ENCODE data around the gene NDUFB10. TPM values are rescaled to one million over a fixed set of nuclear protein-coding genes. Genes with fewer than 3 reads are reported as not detected.
"Not testable (repeated sequence)": the region's sequence is repeated elsewhere in the genome, so short reads cannot be mapped to it uniquely, and the experiment has no call there.

NDUFB10 gene
- total RNA-seq, 1 donor from 2014 or later: 128 TPM

DNA sequence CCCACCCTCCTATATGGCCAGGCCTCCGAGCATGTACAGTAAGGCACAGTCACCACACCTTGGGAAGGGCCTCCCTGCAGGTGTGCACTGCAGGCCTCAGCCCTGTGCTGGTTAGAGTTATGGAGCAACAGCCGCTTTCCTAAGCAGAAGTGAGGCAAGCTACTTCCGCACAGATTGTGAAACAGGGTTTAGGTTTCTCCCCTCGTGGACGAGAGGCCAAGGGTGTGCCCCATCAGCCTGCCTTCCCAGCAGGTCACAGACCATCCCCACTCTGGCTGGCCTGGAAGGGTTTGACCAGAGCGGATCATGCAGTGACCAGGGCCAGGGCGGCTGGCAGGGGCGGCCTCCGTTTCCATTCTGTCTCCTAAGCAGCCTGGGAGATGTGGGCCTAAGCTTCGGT, 21.0 kb upstream of the NDUFB10 start:
- no peaks in the 10 kb centered on the region for H3K9me3 Mint-ChIP-seq
- TF ChIP-seq, protein P1, sequence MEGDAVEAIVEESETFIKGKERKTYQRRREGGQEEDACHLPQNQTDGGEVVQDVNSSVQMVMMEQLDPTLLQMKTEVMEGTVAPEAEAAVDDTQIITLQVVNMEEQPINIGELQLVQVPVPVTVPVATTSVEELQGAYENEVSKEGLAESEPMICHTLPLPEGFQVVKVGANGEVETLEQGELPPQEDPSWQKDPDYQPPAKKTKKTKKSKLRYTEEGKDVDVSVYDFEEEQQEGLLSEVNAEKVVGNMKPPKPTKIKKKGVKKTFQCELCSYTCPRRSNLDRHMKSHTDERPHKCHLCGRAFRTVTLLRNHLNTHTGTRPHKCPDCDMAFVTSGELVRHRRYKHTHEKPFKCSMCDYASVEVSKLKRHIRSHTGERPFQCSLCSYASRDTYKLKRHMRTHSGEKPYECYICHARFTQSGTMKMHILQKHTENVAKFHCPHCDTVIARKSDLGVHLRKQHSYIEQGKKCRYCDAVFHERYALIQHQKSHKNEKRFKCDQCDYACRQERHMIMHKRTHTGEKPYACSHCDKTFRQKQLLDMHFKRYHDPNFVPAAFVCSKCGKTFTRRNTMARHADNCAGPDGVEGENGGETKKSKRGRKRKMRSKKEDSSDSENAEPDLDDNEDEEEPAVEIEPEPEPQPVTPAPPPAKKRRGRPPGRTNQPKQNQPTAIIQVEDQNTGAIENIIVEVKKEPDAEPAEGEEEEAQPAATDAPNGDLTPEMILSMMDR (conservative IDR thresholded peaks at IDR 0.05): no peak
- H3K27ac Mint-ChIP-seq (ENCODE audit: unreplicated experiment): no peak overlapping the region
- H3K4me3 Mint-ChIP-seq: no peak overlapping the region
- H3K27me3 Mint-ChIP-seq (ENCODE audit: low read depth): no peaks in the 10 kb centered on the region
- no peaks in the 10 kb centered on the region for H3K36me3 Mint-ChIP-seq (ENCODE audit: low read depth)
- DNase-seq (ENCODE audit: low read depth, low spot score): no peak
- peaks cover 5% of the 10 kb centered on the region for H3K4me1 Mint-ChIP-seq

DNA sequence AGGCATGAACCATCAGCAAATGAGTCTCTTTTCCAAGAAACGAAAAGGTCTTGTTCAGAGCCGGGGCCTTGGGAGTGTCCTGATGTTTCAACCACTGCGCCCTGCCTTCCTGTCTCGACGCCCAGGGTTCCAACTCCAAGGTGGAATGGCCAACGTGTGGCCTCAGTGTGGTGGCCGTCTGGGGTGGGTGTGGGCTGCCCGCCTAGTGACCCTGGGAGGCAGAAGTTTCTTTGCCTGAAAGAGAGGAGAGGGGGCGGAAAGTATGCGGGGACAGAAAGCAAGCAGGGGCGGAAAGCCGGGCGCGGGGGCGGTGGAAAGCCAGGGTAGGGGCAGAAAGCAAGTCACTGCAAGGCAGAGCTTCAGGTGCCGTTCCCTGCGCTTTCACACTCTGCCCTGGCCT, 20.4 kb upstream of the NDUFB10 start:
- DNase-seq (ENCODE audit: low read depth, low spot score): no peak
- Mint-ChIP-seq H3K4me3 (no peak overlapping the region), H3K9me3 (no peaks in the 10 kb centered on the region), H3K36me3 (ENCODE audit: low read depth) (no peaks in the 10 kb centered on the region), H3K27me3 (ENCODE audit: low read depth) (no peaks in the 10 kb centered on the region), H3K4me1 (peaks cover 10% of the 10 kb centered on the region), H3K27ac (ENCODE audit: unreplicated experiment) (no peak overlapping the region)
- TF ChIP-seq, protein P1 (conservative IDR thresholded peaks at IDR 0.05): no peak

DNA sequence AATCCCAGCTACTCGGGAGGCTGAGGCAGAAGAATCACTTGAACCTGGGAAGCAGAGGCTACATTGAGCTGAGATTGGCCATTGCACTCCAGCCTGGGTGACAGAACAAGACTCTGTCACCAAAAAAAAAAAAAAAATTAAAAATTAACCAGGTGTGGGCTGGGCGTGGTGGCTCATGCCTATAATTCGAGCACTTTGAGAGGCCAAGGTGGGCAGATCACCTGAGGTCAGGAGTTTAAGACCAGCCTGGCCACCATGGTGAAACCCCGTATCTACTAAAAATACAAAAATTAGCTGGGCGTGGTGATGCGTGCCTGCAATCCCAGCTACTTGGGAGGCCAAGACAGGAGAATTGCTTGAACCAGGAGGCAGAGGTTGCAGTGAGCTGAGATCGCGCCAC, 19.5 kb upstream of the NDUFB10 start:
- peaks cover 14% of the 10 kb centered on the region for H3K4me1 Mint-ChIP-seq
- not testable (repeated sequence) for H3K27me3 Mint-ChIP-seq (ENCODE audit: low read depth); H3K9me3 Mint-ChIP-seq; H3K36me3 Mint-ChIP-seq (ENCODE audit: low read depth); H3K27ac Mint-ChIP-seq (ENCODE audit: unreplicated experiment); DNase-seq (ENCODE audit: low read depth, low spot score)
- H3K4me3 Mint-ChIP-seq: peak overlapping the region; percentile 56

DNA sequence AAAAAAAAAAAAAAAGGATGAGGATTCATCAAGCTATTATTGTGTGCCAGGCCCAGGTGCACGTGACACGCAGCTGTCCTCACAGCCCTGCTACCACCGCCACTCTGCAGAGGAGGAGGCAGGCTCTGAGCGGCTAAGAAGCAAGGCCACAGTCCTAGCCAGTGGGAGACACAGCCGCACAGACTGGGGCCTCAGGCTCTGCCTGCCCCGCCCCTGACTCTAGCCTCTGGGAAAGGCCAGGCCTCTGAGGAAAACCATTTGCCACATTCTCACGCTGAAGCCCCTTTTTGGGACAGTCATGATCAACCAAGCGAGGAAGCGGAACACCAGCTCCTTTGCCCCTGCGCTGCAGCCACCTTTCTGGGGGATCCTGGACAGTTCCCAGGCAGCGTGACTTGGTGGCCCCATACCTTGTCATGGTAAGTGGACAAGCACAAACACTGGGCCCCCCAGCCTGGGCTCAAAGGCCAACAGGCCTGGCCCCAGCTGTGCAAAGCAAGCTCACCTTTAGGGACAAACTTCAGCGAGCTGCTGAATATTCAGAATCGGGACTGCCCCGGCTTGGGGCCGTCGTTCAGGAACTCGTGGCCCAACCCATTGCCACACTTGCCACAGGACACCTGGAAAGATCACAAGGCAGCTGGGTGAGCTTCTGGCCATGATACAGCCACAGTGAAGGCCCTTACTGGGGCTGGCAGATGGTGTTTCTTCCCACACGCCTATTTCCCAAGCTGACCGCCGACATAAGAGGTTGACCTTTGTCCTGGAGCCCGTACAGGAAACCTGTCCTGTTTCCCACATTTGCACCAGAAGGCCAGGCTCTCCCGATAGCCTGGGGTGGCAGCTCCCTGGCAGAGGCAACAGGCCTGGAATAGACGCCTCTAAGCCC, 18.8 kb upstream of the NDUFB10 start:
- H3K4me1 Mint-ChIP-seq: peaks cover 14% of the 10 kb centered on the region
- no peaks in the 10 kb centered on the region for H3K9me3 Mint-ChIP-seq
- H3K4me3 Mint-ChIP-seq: peak overlapping the region; percentile 56
- H3K27ac Mint-ChIP-seq (ENCODE audit: unreplicated experiment): no peak overlapping the region
- TF ChIP-seq, protein P1 (conservative IDR thresholded peaks at IDR 0.05): no peak
- DNase-seq (ENCODE audit: low read depth, low spot score): no peak
- no peaks in the 10 kb centered on the region for H3K36me3 Mint-ChIP-seq (ENCODE audit: low read depth)
- H3K27me3 Mint-ChIP-seq (ENCODE audit: low read depth): no peaks in the 10 kb centered on the region

DNA sequence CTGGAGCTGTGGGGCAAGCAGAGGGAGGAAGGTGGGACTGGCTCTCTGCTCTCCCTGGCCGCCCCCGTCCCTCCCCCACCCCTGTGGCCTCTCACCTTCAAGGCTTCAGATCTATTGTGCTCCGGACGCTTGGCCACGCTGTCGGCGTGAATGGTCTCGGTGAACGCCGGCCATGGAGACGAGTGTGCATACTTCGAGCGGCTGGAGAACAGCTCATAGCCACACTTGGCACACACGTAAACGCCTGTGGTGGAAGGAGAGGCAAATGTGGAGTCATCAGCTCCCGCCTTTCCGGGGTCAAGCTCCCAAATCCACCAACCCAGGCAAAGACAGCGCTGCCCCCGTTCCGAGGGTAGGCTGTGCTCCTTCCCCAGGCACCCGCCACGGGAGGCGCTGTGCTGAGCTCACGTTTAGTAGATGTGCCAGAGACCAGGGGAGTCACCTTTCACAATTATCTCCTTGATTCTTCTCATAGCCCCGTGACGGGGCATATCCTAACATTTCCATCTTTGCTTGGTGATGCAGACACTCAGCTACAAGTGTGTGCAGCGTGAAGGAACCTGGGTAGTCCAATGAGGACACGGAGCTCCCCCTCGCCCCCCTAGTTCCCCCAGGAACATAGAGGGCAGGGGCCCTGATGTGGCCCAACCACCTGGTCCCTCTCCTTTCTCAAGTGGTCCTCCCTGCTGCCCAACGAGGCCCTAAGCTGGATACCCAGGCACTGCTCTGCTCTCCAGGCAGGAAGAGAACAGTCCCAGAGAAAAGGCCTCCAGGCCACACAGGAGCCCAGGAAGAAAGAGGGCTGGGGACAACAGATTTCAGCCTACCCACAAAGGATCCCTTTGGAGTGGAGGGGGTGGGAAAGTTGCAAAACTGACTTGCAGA, 17.9 kb upstream of the NDUFB10 start:
- Mint-ChIP-seq H3K27ac (ENCODE audit: unreplicated experiment) (no peak overlapping the region), H3K4me3 (peak overlapping the region; percentile 90), H3K27me3 (ENCODE audit: low read depth) (no peaks in the 10 kb centered on the region), H3K9me3 (no peaks in the 10 kb centered on the region), H3K36me3 (ENCODE audit: low read depth) (no peaks in the 10 kb centered on the region), H3K4me1 (peaks cover 14% of the 10 kb centered on the region)
- no peak for DNase-seq (ENCODE audit: low read depth, low spot score)
- TF ChIP-seq, protein P1 (conservative IDR thresholded peaks at IDR 0.05): peak; percentile 14

Data from neural crest cell (in vitro differentiated cells).